Fibroblast of skin of left biceps (primary cell): Measurements from ENCODE around the gene HCAR2.
"Not testable (repeated sequence)": the region's sequence is repeated elsewhere in the genome, so short reads cannot be mapped to it uniquely, and the experiment has no call there.

Experiments
- DNase-seq, 2 experiments: peaks; one replicate each; pipeline ENCODE4 v3.0.0-alpha.2; 2013; ENCODE audit warnings: low read depth in 2 of 2

Gene HCAR2

DNA sequence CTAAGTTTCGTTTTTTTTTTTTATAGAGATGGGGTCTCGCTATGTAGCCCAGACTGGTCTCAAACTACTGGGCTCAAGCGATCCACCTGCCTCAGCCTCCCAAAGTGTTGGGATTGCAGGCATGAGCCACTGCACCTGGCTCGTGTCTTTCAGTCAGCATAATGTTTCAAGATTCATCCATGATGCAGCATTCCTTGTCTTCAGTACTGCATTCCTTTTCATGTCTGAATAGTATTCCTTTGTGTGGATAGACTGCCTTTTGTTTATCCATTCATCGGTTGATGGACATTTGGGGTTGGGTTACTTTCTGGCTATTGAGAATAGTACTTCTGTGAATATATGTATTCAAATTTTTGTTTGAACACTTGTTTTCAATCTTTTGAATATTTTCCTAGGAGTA lies 37.4 kb downstream of the HCAR2 start:
- no peak for DNase-seq

DNA sequence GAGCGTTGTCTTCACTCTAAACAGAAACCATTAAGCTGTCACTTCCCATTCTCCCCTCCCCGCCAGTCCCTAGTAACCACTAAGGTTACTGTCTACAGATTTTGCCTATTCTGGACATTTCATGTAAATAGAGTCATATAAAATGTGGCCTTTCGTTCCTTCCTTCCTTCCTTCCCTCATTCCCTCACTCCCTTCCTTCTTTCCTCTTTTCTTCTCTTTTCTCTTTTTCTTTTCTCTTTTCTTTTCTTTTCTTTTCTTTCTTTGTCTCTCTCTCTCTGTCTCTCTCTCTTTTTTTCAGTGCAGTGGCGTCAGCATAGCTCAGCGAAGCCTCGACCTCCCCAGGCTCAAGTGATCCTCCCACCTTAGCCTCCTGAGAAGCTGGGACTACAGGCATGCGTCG lies 37.8 kb downstream of the HCAR2 start:
- DNase-seq, result no peak

DNA sequence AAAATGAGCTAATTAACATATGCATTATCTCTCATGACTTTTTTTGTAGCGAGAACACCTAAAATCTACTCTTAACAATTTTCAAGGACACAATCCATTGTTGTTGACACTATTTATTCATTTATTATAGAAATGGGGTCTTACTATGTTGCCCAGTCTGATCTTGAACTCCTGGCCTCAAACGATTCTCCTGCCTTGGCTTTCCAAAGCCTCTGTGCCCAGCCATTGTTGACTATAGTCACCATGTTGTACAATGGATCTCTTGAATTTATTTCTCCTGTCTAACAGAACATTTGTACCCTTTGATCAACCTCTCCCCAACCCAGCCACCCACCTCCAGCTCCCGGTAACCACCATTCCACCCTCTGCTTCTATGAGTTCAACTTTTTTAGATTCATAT lies 41.2 kb downstream of the HCAR2 start:
- no peak for DNase-seq

DNA sequence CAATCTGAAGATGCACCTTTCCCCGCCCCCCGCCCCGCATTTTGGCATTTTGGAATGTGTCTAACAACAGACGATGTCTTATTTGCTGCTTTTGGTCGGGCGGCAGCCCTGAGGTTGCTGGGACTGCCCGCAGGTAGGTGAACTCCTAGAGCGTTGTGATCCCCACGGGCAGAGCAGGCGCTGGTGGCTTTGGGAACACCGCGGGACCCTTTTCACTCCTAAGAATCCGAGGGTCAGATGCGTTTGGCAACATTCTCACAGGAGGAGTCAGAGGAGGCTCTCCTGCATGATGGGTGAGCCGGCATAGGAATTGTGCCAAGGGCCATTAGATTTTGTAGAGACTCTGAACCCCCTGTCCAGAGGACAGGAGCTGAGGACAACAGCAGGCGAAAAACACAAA lies 41.9 kb downstream of the HCAR2 start:
- DNase-seq, result no peak

DNA sequence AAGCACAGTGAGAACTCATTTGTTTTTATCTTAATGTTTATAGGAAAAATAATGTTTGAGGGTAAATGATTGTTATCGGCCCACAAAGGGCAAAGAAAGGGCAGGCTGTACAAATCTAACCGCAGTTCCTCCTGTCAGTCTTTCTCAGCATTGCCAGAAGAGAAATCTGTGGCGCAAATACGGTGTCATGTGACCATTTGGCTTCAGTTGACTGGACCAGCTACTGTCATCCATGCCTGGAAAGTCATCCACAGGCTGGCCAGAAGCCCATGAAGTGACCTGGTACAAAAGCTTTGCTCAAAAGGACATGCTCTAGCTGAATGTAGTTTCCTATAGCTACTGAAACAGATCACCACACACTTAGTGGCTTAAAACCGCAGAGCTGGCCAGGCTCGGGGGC lies 43.6 kb downstream of the HCAR2 start:
- no peak for DNase-seq

DNA sequence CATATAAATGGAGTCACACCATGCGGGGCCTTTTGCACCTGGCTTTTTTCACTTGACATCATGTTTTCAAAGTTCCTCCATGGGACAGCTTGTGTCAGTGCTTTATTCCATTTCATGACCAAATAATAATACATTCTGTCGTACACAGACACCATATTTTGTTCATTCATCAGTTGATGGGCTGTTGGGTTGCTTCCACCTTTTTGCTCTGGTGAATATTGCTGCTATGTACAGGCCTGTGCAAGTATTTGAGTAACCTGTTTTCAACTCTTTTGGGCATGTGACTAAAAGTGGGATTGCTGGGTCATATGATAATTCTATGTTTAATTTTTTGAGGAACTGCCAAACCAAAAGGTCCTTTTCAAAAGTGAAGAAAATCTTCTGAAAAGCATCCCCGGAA lies 46.9 kb downstream of the HCAR2 start:
- no peak for DNase-seq

DNA sequence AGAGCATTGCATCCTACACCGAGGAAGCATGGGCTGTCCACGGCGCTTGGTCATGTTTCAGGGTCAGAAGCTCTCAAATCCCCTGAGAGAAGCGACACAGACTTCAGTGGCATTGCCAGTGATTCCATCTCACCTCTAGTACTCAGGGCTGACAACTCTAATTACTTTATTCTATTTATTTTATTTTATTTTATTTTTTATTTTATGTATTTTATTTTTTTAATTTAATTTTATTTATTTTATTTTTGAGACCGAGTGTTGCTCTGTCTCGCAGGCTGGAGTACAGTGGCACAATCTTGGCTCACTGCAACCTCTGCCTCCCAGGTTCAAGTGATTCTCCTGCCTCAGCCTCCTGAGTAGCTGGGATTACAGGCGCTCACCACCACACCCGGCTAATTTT lies 49.9 kb downstream of the HCAR2 start:
- not testable (repeated sequence) for DNase-seq

DNA sequence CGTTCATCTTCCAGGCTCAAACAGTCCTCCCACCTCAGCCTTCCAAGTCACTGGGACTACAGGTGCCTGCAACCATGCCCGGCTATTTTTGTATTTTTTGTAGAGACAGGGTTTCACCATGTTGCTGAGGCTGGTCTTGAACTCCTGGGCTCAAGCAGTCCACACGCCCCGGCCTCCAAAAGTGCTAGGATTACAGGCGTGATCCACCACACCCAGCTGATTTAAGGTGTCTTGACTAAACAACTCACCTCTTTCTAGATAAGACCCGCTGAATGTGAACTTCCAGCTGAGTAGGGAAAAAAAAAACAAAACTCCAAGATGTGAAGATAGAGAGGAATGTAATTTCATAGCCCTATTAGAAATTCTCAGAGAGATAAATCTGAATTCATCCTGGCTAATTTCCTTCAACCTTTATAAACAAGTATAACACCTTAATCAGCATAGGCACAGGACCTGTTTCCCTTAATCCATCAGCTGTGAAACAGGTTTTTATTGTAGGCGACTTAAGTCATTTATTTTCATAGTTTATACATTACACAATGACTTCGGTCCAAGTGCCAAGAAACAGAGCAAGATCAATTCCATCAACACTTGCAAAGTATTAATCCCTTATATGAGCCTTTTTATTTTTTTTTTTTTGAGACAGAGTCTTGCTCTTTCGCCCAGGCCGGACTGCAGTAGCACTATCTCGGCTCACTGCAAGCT lies 51.5 kb downstream of the HCAR2 start:
- DNase-seq, result no peak
